T-helper 22 cell (primary cell): ENCODE measurements around the gene PTPRN2.
"Not testable (repeated sequence)": the region's sequence is repeated elsewhere in the genome, so short reads cannot be mapped to it uniquely, and the experiment has no call there.

Source experiments
- DNase-seq: peaks from one replicate; pipeline ENCODE4 v3.0.0-alpha.2; 2020; ENCODE audit warnings: low read depth

PTPRN2 gene

DNA sequence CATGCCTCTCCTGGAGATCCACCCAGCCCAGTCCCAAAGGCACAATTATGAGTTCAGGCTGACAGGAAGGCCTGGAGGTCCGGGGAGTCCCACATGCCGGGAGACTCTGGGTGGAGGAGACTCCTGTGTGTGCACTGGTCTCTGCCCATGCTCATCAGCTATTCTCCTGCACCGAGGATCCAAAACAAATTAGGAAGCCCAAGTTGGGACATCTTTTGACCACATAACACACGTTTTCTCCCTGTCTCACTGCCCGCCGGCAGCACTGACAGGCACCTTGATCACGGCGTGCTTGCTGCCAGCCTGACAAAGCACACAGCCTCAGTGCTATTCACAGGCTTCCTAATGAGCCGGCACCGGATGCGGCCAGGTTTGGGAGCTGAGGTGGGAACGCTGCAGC lies 412.7 kb downstream of the PTPRN2 start:
- no peak for DNase-seq

DNA sequence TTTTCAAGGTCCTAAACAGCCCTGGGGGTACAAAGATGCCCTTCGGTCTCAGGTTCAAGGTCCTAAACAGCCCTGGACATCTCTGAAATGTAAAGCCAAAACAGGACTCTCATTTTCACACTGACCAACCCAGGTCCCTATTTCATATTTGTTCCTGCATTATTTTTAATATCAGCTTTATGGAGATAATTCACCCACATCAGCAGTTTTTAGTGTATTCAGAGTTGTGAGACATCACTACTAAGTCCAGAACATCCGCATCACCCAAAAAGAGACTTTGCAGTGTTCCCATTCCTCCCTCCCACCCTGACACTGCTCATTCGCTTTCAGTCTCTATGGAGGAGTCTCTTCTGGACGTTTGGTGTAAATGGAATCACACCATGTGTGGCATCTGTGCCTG lies 420.2 kb downstream of the PTPRN2 start:
- no peak for DNase-seq

DNA sequence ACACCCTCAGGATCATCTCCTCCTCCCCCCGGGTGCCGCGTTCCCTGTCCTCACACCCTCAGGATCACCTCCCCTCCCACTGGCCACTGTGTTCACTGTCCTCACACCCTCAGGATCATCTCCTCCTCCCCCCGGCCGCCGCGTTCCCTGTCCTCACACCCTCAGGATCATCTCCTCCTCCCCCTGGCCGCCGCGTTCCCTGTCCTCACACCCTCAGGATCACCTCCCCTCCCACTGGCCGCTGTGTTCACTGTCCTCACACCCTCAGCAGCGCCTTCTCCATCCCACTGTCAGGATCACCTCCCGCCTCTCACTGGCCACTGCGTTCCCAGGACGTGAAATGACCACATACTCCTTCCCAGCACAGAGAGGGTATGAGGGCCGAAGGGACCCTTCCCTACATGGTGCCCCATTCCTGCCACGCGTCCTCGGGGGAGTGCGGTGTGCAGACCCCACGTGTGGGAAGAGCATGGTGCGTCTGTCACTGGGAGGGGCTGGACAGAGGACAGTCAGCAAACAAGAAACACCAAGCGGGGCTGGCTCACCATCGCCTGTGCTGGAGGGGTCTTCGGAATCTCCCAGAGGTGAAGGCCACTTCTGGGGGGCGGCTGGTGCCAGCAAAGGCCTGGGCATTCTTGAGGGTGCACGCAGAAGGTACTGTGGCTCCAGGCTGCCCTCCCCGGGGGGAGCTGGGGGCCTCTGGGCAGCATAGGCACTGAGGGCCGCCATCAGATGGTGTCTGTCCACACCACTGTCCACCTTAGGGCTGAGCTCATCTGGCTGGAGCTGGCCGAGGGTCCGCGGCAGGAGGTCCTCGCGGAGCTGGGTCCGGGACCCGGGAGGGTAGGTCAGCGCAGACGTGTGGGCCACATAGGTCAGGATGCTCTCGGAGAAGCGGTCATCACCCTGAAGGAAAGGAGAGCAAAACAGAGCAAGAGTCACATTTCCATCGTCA lies 421.0 kb downstream of the PTPRN2 start:
- no peak for DNase-seq

DNA sequence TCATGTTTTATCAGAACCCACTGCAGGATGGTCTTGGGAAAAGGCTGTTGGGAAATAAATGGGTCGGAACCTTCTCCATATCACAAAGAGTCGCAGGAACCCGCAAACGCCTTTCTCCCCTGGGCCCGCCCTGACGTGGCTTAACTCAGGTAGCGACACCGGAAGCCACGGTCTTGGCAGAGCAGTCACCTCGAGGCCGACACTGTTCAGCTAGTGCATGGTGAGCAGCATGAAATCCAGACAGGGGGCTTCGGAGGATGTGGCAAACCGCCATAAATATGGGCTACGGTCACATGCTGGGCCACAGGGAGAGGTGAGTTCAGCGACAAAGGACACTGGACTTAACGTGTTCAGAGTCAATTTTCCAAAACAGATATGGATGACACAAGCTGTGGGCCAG lies 421.9 kb downstream of the PTPRN2 start:
- DNase-seq, result no peak

DNA sequence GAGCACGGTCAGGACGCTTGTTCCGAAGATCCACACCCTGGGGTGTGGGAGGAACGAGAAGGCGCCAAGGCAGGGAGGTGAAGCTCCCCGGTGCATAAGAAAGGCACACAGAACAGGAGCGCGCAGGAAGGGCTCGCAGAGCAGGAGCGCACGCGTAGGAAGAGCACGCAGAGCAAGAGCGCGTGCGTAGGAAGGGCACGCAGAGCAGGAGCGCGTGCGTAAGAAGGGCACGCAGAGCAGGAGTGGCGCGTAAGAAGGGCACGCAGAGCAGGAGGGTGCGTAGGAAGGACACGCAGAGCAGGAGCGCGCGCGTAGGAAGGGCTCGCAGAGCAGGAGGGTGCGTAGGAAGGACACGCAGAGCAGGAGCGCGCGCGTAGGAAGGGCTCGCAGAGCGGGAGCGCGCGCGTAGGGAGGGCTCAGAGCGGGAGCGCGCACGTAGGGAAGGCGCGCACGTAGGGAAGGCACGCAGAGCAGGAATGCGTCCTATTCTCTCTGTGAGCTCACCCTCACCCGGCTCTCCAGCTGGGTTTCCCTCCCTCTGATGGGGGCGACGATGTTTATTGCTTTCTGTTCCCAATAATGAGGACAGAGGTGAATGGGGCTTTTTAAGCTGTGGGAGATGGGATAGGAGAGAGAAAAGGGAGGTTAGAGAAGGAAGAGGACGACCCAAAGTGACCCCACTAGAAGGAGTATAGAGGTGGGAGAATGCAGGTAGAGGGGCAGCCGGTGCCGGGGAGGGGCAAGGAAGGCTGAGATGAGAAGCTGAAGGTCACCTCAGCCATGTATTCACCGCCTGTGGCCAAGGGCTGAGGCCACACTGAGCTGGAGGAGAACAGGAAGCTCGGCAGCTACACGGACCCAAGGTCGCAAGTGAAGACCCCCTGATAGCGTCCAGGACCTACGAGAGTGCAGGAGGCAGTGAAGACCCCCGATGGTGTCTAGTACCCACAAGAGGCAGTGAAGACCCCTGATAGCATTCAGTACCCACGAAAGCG lies 423.2 kb downstream of the PTPRN2 start:
- DNase-seq, result no peak

DNA sequence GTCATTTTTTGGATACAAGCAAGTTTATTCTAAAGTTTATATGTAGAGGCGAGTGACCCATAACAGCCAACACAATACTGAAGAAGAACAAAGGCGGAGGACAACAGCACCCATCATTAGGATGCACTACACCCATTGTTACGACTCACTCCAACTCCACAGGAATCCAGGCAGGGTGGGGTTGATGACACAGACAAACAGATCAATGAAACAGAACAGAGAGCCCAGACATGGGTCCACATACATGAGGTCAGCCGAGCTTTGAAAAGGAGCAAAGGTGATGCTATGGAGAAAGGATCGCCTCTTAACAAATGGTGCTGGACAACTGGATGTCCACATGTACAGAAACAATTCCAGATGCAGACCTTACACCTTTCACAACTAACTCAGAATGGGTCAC lies 426.4 kb downstream of the PTPRN2 start:
- DNase-seq, result no peak

DNA sequence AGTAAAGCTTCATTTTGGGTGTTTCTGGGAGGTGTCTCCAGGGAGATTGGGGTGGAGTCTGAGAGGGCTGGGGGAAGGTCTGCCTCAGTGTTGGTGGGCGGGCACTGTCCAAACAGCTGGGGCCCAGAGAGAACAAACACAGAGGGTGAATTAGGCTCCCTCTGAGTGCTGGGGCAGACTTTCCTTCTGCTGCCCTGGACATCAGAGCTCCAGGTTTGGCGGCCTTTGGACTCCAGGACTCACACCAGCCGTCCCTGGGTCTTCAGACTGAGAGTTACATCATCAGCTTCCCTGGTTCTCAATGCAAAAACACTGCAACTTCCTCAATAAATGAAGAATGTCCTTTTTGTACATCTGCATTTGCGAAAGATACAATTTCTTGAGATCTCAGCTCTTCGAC lies 427.4 kb downstream of the PTPRN2 start:
- no peak for DNase-seq

DNA sequence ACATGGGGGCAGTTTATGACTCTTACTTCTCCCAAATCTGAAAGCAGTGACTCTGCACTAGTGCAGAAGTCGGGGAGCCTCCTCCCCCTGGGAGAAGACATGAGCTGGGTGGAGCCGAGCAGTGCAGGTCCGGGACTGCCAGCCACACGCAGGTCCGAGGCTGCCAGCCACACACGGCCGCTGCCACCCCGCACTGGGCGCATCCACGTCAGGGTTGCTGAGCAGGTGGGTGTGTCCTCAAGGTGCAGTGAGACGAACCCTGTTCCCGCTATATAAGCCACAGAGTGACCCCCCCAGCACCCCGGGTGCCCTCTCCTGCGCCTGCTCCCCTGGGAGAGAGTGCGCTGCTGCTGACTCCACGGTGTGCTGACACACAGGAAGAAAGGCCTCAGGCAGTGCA lies 430.2 kb downstream of the PTPRN2 start:
- no peak for DNase-seq

DNA sequence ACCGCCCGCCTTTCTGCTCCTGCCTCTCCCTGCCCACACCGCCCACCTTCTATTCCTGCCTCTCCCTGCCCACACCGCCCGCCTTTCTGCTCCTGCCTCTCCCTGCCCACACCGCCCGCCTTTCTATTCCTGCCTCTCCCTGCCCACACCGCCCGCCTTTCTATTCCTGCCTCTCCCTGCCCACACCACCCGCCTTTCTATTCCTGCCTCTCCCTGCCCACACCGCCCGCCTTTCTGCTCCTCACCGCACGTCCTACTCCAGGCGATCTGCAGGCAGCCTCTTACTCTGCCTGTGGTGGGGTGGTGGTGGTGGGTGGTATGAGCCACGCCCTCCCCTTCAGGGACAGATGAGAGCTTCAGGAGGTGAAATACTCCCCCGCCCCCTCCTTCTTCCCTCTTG lies 436.4 kb downstream of the PTPRN2 start:
- not testable (repeated sequence) for DNase-seq

DNA sequence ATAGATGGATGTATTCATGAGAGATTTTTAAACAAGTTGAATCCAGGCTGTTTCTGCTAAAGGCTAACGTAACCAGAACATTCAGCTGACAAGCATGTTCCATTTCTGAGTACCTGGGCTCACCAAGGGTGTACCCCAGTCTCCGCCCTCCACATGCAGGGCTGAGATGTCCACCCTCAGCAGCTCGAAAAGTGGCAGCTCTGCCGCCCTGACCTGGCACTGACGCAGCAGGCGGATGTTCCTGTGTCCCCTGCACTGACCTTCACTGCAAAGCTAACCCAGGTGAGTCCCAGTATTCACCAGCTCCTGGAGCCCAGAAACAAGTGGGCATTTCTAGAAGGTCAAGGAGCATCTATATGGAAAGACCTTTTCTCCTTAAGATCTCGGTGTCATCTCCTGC lies 437.4 kb downstream of the PTPRN2 start:
- no peak for DNase-seq

DNA sequence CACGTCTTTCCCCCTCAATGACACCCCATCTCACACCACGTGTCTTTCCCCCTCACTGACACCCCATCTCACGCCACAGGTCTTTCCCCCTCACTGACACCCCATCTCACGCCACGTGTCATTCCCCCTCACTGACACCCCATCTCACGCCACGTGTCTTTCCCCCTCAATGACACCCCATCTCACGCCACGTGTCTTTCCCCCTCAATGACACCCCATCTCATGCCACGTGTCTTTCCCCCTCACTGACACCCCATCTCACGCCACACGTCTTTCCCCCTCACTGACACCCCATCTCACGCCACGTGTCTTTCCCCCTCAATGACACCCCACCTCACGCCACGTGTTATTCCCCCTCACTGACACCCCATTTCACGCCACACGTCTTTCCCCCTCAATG lies 440.2 kb downstream of the PTPRN2 start:
- DNase-seq, result not testable (repeated sequence)

DNA sequence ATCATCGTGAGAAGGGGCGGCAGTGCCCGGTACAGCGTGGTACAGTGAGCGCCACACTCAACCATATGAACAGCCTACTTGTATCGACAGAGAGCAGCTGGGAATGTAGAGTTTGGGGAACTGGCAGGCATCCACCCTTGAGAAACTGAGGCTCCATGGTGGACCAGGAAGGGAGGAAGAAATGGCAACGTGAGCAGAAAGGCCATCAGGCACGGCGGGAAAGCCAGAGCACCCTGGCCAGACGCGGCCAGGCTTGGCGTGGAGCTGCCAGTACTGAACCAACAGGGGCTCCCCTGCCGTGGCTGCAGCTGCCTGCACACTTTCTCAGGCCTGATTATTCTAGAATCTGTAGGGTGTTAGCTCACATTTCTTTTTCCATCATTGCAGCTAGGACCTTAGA lies 442.3 kb downstream of the PTPRN2 start:
- DNase-seq, result no peak

DNA sequence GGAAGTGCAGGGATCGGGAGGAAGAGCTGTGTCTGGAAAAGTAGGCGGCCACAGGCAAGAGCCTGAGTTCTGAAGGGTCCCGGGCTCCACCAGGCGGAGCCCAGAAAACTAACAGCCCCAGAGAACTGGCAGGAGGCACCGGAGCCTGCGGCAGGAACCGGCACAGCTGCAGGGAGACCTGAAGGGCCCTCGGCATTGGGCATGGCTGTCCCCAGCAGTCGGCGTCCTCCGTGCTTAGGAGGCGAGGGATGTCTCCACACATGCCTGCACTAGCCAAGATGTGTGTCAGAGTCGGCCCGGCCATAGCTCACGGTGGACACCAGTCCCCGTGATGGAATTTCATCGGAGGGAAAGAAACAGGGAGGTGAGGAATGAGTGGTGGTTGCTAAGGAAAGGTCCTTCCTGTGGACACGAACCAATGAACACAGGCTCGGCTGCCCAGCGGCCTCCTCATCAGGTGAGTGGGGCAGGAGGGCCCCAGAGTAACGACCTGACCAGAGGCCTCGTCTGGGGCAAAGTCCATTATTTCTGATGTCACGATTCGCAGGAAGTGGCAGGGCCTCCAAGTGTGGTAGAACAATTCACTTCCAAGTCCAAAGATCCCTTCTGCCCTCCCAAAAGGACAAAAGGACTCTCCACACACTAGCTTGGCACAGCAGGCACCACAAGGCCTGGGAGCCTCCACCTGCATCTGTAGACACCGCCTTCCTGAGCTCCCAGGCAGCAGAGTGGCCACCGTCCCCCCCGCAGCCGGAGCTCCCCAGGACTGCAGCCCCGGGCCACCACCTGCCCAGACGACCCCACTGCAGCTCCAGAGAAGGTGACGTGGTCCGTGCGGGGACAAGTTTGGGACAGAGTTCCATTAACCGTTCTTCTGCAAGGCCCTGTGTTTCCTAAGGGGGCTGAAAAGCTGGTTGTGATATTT lies 444.2 kb downstream of the PTPRN2 start:
- no peak for DNase-seq

DNA sequence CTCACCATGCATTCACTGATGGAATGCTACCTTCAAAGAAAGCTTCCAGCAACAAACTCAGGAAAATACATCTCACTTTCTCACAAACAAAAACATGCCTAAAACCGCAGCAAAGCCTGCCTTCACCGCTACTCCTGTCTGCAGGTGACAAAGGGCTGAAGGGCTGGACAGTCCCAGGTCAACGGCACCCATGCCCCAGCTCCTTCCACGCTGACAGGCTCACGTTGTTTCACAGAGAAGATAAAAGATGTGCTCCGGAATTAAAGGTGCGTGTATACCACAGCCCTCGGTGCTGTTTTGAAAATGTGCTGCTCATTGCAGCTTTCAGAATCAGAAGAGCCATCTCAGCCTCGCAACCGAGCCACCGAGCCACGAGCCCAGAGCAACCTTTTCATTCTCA lies 445.0 kb downstream of the PTPRN2 start:
- no peak for DNase-seq

DNA sequence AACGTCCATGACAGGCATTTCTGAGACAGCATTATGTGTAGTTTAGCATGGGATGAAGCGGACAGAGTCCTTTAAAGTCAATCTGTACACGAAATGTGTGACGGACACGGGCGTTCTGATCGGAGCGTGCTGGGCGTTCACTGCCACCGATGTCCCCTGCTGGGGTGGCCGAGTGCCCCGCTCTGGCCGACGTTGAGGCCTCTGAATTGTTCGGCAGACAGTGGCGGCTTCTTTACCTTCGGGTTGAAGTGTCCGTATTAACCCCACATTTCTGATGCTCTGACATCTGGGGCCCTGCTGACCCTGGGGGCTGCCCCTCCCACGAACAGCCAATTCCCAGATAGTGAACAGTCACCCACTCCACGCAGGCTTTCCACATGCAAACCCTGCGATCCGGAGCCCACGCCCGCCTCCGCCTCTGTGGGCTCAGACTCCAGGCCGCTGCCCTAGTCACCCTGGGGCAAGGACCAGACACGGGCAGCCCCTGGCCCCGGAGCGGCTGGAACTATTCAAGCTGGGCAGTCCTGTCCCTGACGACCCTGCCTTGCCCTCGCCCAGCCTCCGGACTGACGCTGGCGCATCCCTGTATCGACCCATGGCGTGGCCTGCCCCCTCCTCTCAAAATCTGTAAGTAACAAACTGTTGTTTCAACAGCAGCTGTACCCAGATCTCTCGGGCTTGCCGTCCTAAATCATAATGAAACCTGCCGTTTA lies 445.7 kb downstream of the PTPRN2 start:
- DNase-seq, result no peak

DNA sequence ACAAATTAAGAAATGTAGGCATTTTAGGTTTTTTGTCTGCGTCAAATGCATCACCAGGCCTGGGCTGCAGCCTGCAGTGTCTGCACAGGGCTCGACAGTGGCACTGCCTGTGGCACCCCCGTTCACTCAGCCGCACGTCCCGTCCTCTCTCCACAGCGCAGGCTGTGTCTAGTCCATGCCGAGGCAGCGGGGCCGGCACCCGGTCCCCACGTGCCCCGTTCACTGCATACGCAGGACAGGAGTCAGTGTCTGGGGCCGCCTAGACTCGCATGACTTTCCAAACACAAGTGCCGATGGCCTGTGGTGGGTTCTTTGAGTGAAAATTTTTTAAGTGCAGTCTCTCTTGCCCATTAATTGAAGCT lies 446.4 kb downstream of the PTPRN2 start:
- no peak for DNase-seq

DNA sequence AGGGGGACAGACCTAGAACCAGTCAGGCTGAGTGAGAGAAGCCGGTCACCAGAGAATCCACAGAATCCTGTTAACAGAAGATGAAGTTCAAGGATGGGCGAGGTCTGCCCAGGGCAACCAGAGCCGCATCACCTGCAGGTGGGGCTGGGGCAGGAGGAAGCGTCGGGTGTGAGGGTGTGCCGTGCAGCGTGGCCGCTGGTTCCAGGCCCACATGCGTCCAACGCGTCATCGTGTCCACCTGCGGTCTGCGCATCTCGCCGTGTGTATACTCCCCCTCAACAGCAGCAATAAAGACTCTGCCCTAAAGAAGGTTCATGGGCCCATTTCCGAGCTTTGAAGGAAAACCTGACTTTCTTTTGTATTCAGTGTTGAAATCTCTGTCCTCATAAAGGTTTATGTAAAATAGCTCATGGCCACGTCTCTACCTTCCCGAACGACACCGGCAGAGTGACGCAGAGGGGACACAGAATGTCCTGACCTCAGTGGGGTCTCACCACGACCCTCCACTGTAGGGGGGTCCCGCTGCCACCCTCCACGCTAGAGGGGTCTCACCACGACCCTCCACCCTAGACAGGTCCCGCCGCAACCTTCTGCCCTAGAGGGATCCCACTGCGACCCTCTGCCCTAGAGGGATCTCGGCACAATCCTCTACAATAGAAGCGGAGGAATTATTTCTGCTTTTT lies 446.9 kb downstream of the PTPRN2 start:
- DNase-seq, result no peak

DNA sequence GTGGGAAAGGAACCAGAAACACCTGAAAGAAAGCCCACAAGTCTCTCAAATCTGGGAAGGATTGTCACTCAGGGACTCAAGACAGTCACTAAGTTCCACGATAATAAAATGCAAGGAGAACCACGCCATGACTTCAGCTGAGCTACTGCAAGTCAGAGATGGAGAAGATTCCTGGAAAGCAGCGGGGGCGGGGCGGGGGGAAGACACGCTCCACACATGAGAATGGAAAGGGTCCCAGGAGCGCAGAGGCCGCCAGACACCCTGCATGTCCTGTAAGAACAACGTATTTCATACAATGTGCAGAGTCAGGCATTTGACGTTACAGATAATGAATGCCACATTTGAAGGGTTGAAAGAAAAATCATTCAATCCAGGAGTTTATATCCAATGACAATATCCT lies 448.1 kb downstream of the PTPRN2 start:
- no peak for DNase-seq

DNA sequence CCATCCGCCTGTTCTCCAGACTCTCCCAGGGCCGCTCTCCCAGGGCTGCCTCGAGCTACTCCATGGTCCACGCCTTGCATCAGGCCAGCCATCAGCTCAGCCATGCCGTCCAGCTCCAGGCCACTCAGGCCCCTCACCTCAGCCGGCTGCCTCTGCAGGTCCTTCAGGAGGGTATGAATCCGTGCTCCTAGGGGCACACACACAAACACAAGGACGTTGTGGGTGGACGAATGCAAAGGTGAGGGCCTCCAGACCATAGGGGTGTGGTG lies 449.4 kb downstream of the PTPRN2 start:
- DNase-seq, result no peak

DNA sequence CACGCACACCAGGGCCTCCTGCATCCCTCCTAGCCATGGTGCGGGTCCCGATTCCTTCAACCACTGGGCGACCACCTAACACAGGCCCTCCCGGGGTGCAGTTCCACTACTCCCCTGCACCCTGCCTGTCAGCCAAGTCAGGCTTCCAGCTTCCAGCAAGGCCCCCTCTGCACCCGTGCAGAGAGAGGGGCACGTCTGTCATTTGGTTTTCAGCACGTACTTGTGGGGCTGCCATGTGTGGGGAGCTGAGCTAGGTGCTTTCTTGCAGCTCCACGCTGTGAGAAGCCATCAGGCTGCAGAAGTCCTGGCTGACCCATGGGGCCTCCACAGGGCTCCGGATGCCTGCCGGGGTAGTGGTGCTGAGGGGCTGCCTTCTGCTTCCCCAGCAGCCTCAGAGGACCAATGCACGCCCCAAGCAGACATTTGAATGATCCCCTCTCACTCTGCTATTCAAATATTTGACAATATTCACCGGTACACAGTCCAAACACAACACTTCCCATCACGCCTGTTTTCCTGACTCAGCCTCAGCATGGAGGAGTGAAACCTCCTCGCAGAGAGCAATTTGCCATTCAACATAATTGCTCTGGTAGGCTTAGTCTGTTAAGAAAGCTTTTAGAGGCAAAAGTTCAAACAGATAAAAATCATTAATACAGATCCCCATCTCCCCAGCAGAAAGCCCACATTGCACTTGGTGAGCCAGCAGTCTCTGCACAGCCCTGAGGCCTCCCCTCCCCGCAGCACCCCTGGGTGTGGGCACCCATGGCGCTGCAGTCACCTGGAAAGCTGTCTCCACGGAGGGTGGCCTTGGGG lies 449.9 kb downstream of the PTPRN2 start:
- no peak for DNase-seq
